DND-41 (cell line): ENCODE data around the gene MMRN1.

ENCODE experiments used
- CTCF ChIP-seq: IDR thresholded peaks from 2 replicates; pipeline ENCODE4 v1.5.1; 2012; ENCODE audit warnings: borderline replicate concordance, low read length, moderate library complexity, mild to moderate bottlenecking; ENCODE audit not compliant: poor library complexity, severe bottlenecking; ENCODE audit errors: extremely low read depth
- EZH2 ChIP-seq: IDR thresholded peaks from 3 replicates; pipeline ENCODE4 v1.6.1; 2012; ENCODE audit warnings: borderline replicate concordance, low read depth, mild to moderate bottlenecking, moderate library complexity, low read length, inconsistent platforms; ENCODE audit not compliant: severe bottlenecking

GRCh38 chr4:89954906-89955695, 60.4 kb downstream of the MMRN1 start:
- TF ChIP-seq CTCF (no peak), EZH2 (no peak)
